ENCODE results near the gene PRPF6.

The PRPF6 gene

DNA sequence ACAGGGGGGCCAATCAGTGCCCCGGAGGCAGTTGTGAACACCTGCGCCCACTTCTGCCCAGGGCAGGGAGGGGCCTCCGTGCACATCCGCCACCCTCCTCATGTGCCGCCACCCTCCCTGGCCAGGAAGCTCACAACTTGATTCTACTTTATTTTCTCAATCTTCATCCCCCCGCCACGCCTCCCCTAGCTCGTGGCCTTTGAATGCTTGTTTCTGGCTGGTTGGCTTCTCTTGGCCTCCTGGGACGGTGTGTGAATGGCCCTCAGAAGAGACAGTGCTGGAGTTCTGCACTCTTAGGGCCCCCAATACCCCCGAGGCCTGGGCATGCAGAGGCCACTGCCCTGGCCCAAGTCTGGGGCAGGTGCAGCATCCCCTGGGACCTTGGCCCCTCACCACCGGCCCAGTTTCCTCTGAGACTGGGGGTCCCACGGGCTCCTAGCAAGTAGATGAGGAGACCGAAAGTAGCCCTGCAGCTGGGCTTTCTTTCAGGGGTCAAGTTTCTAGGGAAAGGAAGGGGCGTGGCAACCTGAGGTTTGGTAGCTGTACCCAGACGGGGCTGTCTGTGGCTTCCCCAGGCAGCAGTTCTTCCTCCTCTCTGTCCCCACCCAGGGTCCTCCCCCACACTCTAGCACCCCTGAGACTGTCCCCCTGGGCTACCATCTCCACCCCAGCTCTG is 97.1 kb downstream of the PRPF6 start:
- no peak for FAIRE-seq

DNA sequence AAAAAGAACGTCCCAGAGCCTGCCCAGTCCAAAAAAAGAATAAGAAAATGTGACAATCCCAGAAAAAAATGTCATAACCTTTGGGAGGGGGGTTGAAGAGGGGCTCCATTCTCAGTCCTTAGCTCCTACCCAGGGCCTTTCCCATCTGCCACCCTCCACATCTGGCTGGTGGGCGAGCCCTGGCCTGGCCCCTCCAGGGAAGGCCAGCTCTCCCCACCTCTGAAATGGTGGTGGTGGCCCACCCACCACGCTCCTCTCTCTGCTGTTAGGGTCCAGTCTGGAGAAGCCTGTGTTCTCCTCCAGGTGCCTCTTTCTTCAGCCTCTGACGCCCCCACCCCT is 98.0 kb downstream of the PRPF6 start:
- FAIRE-seq, result no peak

DNA sequence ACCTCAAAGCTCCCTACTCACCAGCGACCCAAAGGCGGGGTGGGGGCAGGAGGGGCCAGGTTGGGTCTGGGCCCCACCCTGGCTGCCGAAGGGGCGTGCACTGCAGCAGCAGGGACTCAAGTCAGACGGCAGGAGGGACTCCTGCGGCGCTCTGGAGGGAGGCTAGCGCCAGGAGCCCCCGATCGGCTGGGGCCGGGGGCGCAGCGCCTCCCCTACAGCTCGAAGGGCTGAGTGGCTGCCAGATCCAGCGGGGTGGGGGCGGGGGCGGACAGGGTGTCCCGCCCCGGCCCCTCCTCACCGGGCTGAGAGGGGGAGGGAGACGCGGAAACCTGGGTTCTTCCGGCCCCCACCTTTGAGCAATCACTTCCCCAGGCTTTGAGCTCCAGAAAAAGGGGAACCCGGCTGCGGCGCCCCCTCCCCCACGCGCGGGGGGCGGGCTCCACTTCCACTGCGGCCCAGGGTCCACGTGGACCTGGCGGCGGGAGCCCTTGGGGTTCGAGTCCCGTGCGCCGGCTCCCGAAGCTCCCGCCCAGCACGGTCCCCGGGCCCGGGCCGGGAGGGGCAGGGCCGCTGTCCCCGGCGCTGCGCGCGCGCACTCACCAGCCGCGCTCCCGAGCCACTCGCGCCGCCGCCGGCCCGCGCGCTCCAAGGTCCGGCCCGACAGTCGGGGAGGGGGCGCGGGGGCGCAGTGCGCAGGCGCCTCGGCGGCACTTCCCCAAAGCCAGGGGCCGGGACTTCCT is 98.5 kb downstream of the PRPF6 start, which contains the start of gene RGS19:
RGS19 (minus strand) TSS at position 246 of the 740 bp plus-strand sequence. CDS start 2,632 bp downstream, outside the sequence.
- no peak for FAIRE-seq

DNA sequence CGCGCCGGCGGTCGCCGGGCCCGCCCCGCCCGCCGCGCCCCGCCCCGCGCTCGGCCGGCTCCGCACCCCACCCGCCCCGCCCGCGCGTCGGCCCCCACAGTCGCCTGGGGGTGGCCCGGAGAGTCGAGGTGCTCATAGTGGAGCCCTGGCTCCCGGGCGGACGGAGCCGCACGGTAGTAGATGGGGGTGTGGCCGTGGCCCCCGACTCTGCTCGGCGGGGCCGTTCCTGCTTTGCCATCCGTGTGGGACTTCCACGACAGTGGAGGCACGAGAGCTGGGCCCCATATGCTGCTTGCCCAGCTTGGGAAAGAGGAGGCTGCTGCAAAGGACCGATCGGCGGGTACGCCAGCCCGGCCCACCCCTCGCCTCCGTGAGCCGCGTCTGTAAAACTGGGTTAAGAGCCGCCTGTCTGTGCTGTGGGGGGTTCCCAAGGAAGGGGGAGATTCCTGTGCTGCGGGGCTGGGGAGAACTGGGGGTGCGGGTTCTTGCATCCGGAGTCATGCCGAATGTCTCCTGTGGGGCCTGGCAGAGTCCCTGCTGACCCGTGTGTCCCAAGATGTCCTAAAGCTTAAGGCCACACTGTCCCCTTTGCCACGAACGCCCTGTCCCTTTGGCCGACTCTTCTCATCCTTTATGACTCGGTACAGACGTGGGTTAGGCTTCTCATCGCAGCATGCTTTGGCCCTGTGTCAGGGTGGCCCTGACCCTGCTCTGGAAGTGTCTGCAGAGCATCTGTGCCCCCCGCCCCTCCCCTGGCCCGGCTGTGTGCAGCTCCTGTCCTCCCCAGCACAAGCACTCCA is 99.3 kb downstream of the PRPF6 start, which contains the start of gene OPRL1:
OPRL1 (plus strand) TSS at position 70 of the 800 bp plus-strand sequence. CDS start 12,639 bp downstream, outside the sequence.
- no peak for FAIRE-seq

DNA sequence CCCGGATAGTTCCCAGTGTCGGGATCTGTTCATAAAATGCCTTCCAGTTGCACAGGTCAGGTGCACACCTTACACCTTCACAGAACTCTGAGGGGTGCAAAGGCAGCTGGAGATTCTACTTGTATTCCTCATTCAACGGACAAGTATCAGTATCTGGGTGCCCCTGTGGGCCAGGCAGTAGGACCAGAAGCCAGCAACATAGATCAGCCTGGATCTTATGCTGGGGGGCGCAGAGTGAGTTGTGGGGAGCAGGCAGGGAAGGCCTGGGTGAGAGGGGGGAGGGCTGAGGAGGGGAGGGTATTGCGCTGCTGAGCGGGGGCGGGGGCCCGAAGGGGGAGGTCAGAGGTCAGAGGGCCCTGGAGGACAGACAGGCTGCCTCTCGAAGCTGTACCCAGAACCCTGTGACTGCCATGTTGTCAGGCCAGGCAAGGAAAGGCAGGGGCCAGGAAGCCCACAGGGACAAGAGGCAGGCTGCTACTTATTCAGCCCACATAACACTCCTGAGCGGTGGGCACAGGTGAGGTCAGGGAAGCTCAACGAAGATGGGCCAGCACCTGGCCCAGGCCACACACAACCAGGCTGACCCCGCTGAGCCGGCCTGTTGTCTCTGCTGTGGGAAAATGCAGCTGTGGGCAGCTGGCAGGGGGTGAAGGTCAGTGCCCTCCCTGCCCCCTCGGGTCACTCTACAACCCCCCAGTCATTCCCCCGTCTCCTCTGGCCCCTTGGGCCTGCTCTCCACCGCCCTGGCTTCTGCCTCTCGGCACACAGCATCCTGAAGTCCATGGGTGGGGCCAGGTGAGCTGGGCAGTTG is 100.1 kb downstream of the PRPF6 start:
- no peak for FAIRE-seq

DNA sequence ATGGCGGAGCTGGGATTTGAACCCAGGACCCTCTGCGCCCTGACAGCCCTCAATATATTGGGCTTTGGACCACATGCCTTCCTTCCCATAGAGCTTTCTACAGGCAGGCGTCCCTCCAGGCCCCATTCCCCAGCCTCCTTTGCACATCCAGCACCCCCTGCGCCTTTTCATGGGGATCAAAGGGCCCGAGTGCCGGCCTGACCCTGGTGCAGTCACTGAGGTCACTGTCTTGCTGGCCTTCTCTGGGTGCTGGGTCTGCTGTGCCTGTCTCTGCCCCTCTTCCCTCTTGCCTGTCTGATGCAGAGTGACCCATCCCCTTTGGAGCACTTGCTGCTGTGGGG is 100.7 kb downstream of the PRPF6 start:
- no peak for FAIRE-seq

DNA sequence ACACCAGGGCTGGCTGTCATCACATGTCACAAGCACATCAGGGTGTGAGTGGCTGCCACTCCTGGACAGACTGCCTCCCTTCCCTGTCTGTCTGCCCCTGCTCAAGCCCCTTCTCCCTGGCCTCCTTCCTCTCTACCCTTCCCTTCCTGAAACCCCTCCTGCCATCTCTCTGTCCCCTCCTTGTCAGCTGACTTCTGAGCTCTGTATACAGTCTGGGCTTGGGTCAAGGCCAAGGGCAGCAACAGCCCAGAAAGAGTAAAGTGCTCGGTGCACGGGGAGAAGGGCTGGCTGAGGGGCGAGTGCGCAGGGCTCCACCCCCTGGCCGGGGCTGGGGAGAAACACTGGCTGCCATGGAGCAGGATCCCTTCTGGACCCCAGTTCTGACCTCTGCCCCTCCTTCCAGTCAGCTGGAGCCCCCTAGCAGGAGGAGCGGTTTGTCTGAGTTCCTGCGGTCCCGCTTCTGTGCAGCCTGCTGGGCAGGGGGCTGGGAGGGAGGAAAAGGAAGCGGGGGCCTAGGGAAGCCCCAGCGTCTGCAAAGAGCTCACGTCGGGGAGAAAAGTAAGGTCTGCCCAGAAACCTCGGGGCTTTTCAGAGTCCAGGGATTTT is 101.3 kb downstream of the PRPF6 start:
- no peak for FAIRE-seq
